ENCODE measurements around the gene ACOX3. TPM values are rescaled to one million over a fixed set of nuclear protein-coding genes. Genes with fewer than 3 reads are reported as not detected.

Gene ACOX3
- total and polyA plus RNA-seq, 10 of the 15 experiments (the other 5 are each of a cell fraction or from before 2014, with no cell fraction given): 2.0 to 24.5 (median 14.0) TPM

- in situ Hi-C loops (cut with MboI) (no loop called here), intact Hi-C loops (cut with micrococcal nuclease; ENCODE audit: unreplicated experiment) (loop anchor here (10.0 kb wide), 1 partner anchor 84 kb away; no protein-coding TSS in a partner anchor)
- ChIA-PET RAD21 (ENCODE audit: unreplicated experiment) (no interaction called here), POLR2A (no interaction called here), CTCF (no interaction called here), SMC1A (ENCODE audit: uncharacterized antibody, unreplicated experiment) (no interaction called here)
- ATAC-seq (no peak), DNase-seq (ENCODE audit: low read depth, low spot score) (no peak), FAIRE-seq (no peak)
- H4K20me1 ChIP-seq (ENCODE audit: control insufficient read depth, insufficient read depth): no peaks in the 10 kb centered on the region
- no peaks in the 10 kb centered on the region for H3K79me2 ChIP-seq (ENCODE audit: control insufficient read depth, insufficient read depth, low read length)
- H3K27me3 ChIP-seq (replicated peaks in 1 of 2; ENCODE audit: control insufficient read depth in 2 of 2, insufficient read depth in 2 of 2, low read length in 1 of 2): peaks cover 0 to 1% of the 10 kb centered on the region in 2 experiments; a peak in 2 of 4 replicates
- no peak overlapping the region for H3K27ac ChIP-seq (ENCODE audit: control insufficient read depth, insufficient read depth)
- no peak overlapping the region for H3K4me3 ChIP-seq
- H3K9me3 ChIP-seq (replicated peaks; ENCODE audit: control insufficient read depth, insufficient read depth, low read length): no peaks in the 10 kb centered on the region
- no peak overlapping the region for H3K9ac ChIP-seq (ENCODE audit: control insufficient read depth, insufficient read depth, low read length)
- H3K36me3 ChIP-seq (ENCODE audit: control insufficient read depth in 2 of 2, insufficient read depth in 2 of 2, low read length in 1 of 2): no peaks in the 10 kb centered on the region
- no peaks in the 10 kb centered on the region for H3K4me1 ChIP-seq (ENCODE audit: control insufficient read depth, insufficient read depth, low read length)
- H3K4me2 ChIP-seq (ENCODE audit: control insufficient read depth, insufficient read depth): no peak overlapping the region
- TF ChIP-seq NKRF (conservative IDR thresholded peaks at IDR 0.05) (no peak), NBN (IDR thresholded peaks at IDR 0.05) (no peak), RAD21 (IDR thresholded peaks at IDR 0.05; ENCODE audit: insufficient read depth, low read depth, low read length) (no peak), TCF7 (IDR thresholded peaks at IDR 0.05; ENCODE audit: borderline replicate concordance) (no peak), MYB (IDR thresholded peaks at IDR 0.05; ENCODE audit: borderline replicate concordance, low read depth, low read length) (no peak), BCL3 (IDR thresholded peaks at IDR 0.05; ENCODE audit: borderline replicate concordance, insufficient read depth, low read depth, low read length, poor library complexity, severe bottlenecking) (no peak), SUZ12 (IDR thresholded peaks at IDR 0.05; ENCODE audit: unreplicated experiment) (no peak), SKIL (IDR thresholded peaks at IDR 0.05; ENCODE audit: low read depth, poor library complexity, severe bottlenecking) (no peak), IKZF2 (IDR thresholded peaks at IDR 0.05) (no peak), SUPT20H (IDR thresholded peaks at IDR 0.05; ENCODE audit: borderline replicate concordance, control insufficient read depth, low read depth, low read length) (no peak), EED (IDR thresholded peaks at IDR 0.05; ENCODE audit: low read depth) (no peak), EGR1 (IDR thresholded peaks at IDR 0.05; ENCODE audit: borderline replicate concordance in 1 of 2, low read depth in 2 of 2, low read length in 2 of 2) (no peak), FOXM1 (IDR thresholded peaks at IDR 0.05; ENCODE audit: low read depth, low read length) (no peak), NFIC (IDR thresholded peaks at IDR 0.05; ENCODE audit: low read depth, low read length) (no peak), DPF2 (IDR thresholded peaks at IDR 0.05) (no peak), LARP7 (IDR thresholded peaks at IDR 0.05) (no peak), EZH2 (IDR thresholded peaks at IDR 0.05; ENCODE audit: borderline replicate concordance, control insufficient read depth, low read depth, low read length) (no peak)
- 30% methylated on average over 2 of the region's 2 CpGs for WGBS (ENCODE audit: insufficient coverage, insufficient replicate concordance, low lambda C conversion rate, missing lambda C conversion rate)
- no TSS peak for BruUV-seq (replicated peaks)
- no peak overlapping the region for H2AFZ ChIP-seq (ENCODE audit: control insufficient read depth, low read depth, low read length)
These were observed 119.3 kb downstream of the ACOX3 start for GRCh38 chr4:8321220-8321619.
